T-helper 1 cell (primary cell): ENCODE results near the gene CD68.
A peak's percentile ranks its signal among the peaks of the same experiment; 100 is the strongest.
"Not testable (repeated sequence)": the region's sequence is repeated elsewhere in the genome, so short reads cannot be mapped to it uniquely, and the experiment has no call there.

ENCODE experiments used
- DNase-seq, 5 donors: peaks; one replicate each; pipeline ENCODE4 v3.0.0-alpha.2; 2012 to 2020

CD68 gene

DNA sequence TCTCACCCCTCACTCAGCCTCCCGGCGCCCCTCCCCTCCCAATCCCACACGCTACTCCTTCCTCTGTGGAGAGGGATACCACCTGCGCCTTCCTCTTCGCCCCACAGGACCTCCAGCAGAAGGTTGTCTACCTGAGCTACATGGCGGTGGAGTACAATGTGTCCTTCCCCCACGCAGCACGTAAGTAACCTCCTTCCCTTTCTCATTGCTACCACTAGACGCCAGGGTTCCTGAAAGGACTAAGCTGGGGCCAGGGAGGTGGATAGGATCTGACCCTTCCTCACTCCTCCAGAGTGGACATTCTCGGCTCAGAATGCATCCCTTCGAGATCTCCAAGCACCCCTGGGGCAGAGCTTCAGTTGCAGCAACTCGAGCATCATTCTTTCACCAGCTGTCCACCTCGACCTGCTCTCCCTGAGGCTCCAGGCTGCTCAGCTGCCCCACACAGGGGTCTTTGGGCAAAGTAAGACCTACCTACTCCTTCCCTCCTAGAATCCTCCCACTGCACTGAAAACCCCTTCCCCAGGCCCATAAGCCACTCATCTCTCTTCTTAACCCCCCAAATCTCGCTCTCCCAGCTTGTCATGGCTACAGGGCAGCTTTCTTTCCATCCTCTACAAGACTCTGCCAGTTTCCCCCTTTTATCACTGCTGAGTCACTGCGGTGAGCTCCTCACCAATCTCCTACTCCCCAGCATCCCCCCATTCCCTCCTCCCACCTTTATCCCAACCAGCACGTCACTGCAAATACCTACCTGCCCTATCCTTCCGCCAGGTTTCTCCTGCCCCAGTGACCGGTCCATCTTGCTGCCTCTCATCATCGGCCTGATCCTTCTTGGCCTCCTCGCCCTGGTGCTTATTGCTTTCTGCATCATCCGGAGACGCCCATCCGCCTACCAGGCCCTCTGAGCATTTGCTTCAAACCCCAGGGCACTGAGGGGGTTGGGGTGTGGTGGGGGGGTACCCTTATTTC lies 1.5 kb downstream of the CD68 start:
- DNase-seq, result no peak

DNA sequence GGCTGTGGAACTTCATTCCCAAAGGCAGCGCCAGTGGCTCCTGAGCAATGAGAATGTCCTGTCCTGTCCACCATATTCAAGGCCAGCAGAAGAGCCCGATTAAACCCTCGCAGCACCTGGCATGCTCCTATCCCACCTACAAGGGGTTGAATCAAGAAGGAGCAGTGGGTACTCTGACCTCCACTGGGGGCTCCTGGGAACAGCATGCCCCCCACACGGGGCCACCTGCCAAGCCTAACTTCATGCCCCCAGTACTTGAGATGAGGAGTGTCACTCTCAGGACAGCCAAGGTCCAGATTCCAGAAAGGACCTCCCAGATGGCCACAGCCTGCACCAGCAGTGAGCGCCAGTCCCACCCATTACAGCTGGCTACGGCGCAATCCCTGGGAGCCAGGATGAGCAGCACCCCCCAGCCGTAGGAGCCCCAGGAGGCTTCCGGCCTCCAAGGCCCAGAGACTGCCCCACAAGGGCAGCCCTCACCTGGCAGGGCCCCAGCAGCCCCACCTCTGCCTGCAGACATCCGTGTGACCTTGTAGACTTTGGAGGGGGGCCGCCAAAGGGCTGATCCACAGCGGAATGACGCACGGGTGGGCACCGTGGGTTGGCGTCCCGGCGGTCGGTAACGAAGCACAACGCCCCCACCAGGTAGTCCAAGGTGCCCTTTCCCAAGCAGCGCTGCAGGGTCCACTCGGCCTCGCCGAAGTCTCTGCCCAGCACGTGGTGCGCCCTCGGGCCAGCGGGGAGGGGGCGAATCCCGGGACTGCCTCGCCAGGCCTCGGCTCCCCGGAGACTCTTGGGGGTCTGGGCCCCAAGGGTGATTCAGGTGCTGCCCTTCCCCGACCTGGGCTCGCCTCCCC lies 3.2 kb downstream of the CD68 start:
- no peak for DNase-seq

DNA sequence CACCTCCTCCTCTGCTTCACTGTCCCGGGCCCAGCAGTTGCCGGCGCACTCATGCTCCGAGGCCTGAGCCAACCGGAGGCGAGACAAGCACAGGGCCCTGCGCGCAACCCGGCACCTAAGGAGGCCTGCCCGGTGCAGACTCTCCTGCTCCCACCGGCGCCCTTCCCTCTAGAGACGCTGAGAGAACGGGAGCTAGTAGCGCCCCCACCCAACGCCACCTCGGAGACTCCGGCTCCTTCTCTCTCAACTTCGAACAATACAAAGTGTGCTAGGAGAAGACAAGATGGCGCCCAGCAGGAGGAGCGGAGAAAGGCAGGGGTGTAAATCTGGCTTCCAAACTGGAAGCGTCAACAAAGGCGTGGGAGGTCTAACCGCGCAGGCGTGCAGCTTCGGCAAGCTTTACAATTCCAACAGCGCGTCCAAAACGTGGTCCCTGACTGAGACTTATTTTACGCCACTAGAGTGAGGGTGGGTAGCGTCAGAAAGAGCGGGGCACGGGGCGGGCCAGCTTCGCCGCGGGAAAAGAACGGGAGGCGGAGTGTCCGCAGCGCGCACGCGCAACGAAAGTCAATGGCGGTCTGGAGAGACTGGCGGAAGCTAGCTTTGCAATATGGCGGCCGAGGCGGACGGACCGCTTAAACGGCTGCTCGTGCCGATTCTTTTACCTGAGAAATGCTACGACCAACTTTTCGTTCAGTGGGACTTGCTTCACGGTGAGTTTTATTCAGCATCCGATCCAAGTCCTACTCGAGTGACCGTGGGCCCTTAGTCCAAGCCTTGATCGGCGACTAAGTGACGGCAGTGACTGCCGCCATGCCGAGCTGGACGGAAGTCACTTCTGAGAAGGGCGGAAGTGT lies 4.0 kb downstream of the CD68 start, which contains the start of gene MPDU1:
MPDU1 (plus strand) TSS at position 600 of the 857 bp plus-strand sequence; CDS start at position 611, 11 bp downstream.
- peak; percentile 87 to 97 (median 93) for DNase-seq

DNA sequence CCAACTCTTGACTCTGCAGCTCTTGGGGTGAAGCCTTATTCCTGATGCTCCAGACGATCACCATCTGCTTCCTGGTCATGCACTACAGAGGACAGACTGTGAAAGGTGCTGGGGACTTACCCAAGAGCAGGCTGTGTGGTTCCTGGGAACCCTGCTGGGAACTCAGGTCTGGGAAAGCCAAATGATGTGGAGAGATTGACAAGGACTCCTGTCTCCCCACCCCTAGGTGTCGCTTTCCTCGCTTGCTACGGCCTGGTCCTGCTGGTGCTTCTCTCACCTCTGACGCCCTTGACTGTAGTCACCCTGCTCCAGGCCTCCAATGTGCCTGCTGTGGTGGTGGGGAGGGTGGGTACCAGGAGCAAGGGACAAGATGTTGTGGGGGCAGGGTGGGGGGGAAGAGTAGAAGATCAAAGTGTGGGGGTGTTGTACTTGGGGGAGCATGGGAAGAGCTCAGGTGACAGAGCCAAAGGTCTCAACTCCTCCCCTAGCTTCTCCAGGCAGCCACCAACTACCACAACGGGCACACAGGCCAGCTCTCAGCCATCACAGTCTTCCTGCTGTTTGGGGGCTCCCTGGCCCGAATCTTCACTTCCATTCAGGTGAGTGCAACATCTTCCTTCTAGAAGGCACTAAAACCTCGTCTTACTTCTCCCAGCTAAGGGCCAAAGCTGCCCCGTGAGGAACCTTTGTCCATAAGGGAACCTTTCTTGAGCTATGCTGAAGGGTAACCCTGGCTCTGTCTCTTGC lies 7.4 kb downstream of the CD68 start:
- no peak for DNase-seq

DNA sequence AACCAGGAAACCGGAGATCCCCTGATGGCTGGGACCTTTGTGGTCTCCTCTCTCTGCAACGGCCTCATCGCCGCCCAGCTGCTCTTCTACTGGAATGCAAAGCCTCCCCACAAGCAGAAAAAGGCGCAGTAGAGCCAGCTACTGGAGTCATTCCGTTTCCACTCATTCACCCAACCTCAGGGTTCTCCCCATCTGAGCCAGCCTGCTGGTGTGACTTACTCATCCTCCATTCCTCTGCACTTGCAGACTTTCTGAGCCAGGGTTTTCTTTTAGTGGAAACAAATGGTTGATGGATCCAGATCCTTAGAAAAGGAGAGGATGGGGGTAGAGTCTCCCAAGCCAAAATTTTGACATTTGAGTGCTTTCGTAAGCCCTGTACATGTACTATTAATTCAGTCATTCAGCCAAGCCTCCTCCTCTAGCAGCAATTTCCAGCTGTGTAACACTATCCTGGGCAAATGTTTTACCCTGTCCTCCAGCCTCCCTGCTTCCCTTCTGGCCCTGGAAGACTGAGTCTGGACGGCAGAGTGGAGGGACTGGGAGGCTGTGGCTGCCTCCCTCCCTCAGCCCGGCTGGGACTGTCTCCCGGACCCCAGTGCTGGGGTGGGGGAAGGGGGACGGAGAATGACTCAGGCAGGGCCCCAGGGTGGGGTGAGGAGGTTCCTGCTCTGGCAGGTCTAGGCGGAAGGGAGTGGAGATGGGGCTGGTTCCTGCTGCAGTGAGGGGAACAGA lies 8.1 kb downstream of the CD68 start:
- DNase-seq, result no peak

DNA sequence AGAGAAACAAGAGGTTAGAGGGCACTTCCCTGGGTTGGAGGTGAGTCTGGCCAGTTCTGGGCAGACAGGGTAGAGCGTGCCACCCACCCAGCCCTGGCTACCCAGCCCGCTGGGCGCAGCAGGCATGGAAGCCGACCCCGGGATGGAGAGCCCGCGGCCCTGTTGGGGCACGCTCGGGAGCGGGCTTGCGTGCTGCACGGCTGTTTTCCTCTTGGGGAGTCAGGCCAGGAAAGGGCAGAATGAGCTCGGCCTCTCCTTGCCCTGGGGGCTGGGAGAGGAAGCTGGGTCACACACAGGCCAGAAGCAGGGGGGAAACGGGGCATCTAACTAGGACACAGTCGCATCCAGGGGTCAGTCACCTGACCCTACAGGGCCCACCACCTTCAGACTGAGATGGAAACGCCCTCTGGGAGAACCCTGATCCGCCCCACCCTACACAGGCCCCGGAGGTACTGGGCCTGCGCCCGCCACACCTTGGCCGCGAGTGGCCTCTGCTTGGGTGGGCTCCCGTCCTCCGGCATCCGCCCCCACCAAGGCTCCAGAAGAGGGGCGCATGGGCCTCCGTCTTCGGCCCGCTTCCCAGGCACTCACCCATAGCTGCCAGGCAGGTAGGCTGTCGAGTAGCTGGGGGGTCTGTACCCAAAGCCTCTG lies 9.2 kb downstream of the CD68 start:
- DNase-seq, result no peak

DNA sequence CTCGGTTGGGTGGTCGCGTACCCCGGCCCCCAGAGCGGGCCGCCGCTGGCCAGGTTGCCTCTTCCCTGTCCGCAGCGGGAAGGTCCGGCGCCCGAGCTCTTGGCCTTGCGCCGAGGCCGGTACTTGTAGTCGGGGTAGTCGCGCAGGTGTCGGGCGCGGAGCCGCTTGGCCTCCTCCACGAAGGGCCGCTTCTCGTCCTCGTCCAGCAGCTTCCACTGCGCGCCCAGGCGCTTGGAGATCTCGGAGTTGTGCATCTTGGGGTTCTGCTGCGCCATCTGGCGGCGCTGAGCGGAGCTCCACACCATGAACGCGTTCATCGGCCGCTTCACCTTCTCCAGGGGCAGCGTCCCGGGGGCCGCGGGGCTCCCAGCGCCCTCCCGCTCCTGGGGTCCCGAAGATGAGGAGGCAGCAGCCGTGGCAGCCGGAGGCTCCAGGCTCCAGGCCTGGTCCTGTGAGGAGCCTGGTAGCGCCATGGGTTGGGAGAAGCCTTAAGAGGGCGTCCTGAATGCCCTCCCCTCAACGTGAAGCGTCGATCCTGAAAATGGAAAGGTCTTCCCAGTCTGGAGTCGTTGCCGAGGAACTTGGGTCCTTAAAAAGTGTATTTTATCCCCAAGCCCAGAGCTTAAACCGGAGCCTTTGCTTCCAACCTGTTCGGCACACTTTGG lies 9.9 kb downstream of the CD68 start:
- DNase-seq, result peak; percentile 35 to 65 (median 52)

DNA sequence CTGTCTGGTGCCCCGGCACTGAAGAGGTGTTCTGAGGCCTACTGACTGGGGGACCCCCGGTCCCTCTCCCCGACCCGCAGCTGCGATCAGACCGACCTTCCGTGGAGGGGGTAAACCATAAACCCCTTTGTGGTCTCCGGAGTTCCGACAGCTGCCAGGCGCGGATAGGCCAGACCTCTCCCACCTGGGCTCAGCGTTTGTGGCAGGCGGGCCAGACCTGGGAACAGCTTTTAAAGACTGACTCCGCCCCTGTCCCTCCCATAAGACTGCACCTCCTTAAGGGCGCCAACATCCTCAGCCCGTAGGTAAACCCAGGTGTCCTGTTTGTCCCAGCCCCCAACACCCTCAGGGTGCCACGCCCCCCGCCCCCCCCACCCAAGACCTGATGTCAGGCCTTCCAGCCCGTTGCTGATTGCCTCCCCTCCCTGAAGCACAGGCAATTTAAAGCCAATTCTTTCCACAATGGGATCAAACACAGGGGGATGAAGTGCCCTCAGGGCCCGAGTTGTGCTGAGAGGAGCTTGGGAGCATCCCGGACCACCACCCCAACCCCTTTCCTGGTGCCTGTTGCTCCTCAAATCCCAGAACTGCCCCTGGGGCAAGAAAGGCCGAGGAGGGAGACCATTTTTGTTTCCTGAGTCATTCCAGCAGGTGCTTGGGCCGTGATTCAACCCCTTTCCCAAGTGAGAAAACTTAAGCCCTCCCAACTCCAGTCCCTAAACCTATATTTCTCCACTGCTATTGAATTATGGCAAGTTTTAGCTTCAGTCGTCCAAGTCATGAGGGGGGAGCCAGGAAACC lies 10.7 kb downstream of the CD68 start, which contains the start of gene SOX15:
SOX15 (minus strand) TSS at position 204 of the 801 bp plus-strand sequence. CDS start 418 bp downstream, outside the sequence.
- DNase-seq, result no peak

DNA sequence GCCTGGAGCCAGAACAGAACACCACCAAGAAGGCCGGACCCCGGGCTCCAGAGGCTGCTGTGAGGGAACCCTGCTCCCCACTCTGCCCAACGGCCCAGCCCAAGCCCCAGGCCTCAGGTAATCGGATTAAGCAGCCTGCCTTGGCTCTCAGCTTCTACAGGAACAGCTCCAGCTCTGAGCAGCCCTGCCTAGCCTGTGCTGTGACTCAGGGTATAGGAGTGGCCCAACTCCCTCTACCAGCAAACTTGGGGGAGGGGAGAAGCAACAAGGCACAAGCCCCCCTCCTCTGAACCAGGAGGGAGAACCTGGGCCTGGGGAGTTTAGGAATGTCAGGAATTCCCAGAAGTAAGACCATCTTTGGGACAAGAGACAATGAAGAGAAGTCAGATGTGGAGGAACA lies 11.3 kb downstream of the CD68 start:
- no peak for DNase-seq

DNA sequence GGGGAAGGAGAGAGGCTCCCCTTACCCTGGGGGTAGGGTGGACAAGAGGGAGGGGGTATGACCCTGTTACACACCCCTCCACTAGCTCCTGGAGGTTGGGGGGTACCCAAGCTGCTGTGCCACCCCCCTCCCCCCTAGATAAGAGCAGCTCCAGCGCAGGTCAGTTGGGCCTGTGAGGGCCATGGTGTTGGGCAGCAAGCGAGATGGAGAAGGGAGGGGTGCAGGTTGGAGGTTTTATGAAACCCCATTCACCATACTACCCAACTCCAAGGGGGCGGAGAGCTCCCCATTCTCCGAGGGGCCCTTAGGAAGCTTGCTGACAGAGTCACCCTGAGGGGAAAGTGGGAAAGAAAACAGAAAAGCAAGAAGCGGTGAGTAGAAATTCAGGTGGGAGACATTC lies 12.2 kb downstream of the CD68 start:
- DNase-seq, result no peak

DNA sequence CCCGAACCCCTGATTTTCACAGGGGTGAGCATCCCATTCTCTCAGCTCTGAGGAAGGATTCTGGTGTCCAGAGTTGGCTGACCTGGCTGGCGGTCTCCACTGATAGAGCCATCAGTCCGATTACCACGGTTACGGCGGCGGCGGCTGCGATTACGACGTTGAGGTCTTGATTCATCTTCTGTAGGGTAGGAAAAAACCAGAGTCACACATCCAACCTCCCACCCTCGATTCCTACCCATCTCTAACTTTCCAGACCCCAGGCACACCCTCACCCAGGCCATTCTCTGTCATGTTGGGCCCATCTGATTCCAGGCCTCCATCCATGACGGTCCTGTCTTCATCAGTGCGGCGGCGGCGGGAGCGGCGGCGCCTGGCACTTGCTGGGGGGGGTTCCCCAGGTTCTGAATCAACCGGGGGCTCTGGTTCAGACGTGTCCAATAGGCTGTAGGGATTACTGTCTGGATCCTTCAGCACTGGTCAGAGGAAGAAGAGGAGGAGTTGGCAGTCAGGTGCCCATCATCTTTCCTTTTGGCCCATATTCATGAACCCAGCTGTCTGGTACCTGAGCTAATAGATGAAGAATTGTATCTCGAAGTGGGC lies 13.1 kb downstream of the CD68 start:
- no peak for DNase-seq

DNA sequence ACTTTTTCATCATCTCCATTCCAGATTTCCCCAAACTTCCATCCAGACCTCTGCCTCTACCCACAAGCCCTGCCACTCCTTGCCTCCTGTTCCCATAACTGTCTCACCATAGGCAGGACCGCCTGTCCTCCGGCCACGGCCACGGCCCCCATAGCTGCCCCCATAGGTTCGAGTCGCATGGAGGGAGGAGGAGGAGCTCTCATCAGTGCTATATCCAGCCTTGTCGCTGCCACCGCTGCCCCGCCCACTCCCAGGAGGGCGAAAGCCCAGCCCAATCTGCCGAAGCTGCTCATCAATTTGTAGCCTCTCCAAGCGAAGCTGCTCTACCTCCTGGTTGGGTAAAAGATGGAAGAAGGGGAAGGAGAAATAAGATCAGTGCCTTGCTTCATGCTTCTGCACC lies 13.9 kb downstream of the CD68 start:
- DNase-seq, result no peak

DNA sequence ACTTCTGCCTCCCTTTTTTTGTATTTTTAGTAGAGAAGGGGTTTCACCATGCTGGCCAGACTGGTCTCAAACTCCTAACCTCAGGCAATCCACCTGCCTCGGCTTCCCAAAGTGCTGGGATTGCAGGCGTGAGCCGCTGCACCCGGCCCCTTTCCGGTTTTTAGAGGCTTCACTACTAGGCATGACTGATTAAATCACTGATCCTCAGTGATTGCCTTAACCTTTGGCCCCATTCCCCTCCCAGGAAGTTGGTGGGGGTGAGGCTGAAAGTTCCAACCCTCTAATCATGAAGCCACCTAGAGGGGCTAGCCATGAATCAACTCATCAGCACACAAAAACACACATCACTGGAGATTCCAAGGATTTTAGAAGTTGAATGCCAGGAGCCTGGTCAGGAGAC lies 18.1 kb downstream of the CD68 start:
- not testable (repeated sequence) for DNase-seq

DNA sequence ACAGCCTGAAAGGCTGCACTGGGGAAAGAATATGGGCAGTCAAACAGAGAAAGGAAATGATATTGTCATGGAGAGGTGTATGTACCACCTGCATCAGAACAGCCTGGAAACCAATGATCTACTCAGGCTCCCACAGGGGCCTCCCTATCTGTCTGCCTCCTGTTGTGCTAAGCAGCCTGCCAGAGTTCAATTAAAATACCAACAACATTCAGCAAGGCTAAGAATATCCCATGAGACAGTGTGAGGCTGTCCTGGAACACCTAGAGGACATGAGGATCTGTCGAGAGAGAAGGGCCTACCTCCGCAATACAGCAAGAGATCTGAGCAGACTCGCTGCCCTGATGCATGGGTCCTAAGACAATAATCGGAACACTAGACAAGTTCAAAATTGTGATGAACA lies 26.8 kb downstream of the CD68 start:
- DNase-seq, result no peak

DNA sequence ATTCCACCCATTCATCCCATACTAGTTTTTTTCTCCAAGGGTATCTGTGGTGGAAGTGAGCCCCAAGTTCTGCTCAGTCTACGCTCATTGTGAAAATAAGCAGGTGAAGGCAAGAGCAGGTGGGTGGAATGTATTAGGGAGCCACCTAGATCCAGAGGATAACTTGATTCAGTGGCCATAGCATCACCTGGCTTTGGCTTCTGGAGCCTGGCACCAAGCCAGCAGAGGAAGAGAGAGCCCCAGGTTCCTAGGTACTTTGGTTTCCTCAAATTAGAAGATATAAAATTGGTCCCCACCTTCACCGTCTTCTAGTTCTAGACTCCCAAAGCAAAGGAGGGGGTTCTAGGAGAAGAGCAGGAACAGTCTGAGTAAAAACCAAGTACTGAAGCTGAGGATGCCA lies 31.2 kb downstream of the CD68 start:
- DNase-seq, result no peak

DNA sequence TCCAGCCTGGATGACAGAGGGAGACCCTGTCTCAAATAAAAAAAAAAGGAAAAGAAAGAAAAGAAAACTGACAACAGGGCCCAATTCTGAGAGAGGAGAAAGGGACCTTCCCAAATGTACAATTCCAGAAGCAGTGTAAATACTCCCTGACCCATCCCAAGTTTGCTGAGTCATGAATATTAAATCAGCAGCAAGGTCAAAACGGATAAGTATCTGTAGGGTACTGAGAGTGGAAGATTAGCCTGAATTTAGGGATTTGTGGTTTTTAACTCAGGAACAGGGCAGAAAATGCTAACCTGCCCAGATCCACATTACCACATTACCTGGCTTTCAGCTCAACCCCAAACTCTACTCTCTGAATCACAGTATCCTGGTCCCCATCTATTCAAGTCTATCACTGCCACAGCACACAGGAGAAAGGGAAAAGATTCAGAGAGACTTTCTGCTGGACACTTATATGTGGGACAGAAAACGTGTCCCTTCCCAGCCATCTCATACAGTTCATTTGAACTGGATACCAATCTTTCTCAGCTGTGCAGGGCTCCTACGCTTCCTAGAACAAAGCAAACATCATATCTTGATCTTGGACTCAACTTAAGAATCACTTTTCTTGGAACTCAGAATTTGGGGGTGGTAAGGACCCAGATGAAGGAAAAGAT lies 32.3 kb downstream of the CD68 start:
- DNase-seq, result no peak

DNA sequence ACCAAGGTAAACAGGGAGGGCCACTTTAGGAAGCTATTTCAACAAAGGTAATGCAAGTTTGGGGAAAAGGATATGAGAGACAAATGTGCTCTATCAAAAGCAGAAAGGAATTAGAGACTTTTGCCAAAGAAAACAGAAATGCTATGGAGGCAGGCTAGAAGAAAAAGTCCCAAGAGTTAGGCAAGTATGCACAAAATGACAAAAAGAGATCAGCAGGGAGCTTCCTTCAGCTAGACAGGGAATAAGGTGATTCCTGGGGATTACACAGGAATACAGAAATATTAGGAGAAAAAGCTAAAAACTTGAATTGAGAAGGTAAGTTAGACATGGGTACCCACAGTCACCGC lies 32.8 kb downstream of the CD68 start:
- no peak for DNase-seq
